Natural killer cell (primary cell): ENCODE data around the gene RTL1. TPM values are rescaled to one million over a fixed set of nuclear protein-coding genes. Genes with fewer than 3 reads are reported as not detected.

Experiments used
- ATAC-seq, 3 donors: fragments of 150-1000 bp in 2 of 3; fragments of 200-7000 bp in 1 of 3; cut with Tn5 transposase; 1 replicate in 1 of 3; 2 replicates in 2 of 3; pipeline ENCODE4 v1.10.0; 2021; ENCODE audit warnings: mild to moderate bottlenecking in 2 of 3, moderate library complexity in 2 of 3
- DNase-seq, 2 donors: peaks; one replicate each; pipeline versions ENCODE4 v3.0.0 to v3.0.0-alpha.2; 2013 to 2021; ENCODE audit warnings: mixed read lengths in 1 of 2
- H3K27ac ChIP-seq: one replicate; pipeline ENCODE4 v1.5.1; 2013; ENCODE audit warnings: mild to moderate bottlenecking, low read length
- H3K27me3 ChIP-seq: one replicate; pipeline ENCODE4 v1.6.1; 2013; ENCODE audit warnings: low read length; ENCODE audit not compliant: control insufficient read depth, insufficient read depth
- H3K36me3 ChIP-seq: one replicate; pipeline ENCODE4 v1.6.1; 2013; ENCODE audit warnings: low read length; ENCODE audit not compliant: control insufficient read depth, insufficient read depth
- H3K4me1 ChIP-seq: one replicate; pipeline ENCODE4 v1.6.1; 2013; ENCODE audit warnings: low read length; ENCODE audit not compliant: control insufficient read depth, insufficient read depth
- H3K4me3 ChIP-seq: one replicate; pipeline ENCODE4 v1.5.1; 2013; ENCODE audit warnings: low read length
- H3K9me3 ChIP-seq: one replicate; pipeline ENCODE4 v1.6.1; 2013; ENCODE audit warnings: low read length; ENCODE audit not compliant: control insufficient read depth, insufficient read depth
- H3K27ac Mint-ChIP-seq, 2 donors: one replicate each; pipeline ENCODE4 v1.8.0; 2022; ENCODE audit warnings: mild to moderate bottlenecking in 2 of 2, mixed read lengths in 2 of 2, moderate library complexity in 1 of 2
- H3K27me3 Mint-ChIP-seq, 2 donors: one replicate each; pipeline ENCODE4 v1.8.0; 2022; ENCODE audit warnings: low read depth in 2 of 2, mixed read lengths in 2 of 2
- H3K36me3 Mint-ChIP-seq: one replicate; pipeline ENCODE4 v1.8.0; 2022; ENCODE audit warnings: mixed read lengths
- H3K4me1 Mint-ChIP-seq, 2 donors: one replicate each; pipeline ENCODE4 v1.8.0; 2022; ENCODE audit warnings: mixed read lengths in 2 of 2
- H3K4me3 Mint-ChIP-seq: one replicate; pipeline ENCODE4 v1.8.0; 2022; ENCODE audit warnings: mild to moderate bottlenecking, moderate library complexity, mixed read lengths
- H3K9me3 Mint-ChIP-seq, 2 donors: one replicate each; pipeline ENCODE4 v1.8.0; 2022; ENCODE audit warnings: mixed read lengths in 2 of 2
- CTCF ChIP-seq: fragments of 200-600 bp; IDR thresholded peaks from one replicate; pipeline ENCODE4 v1.8.0; 2022; ENCODE audit warnings: antibody characterized with exemption
- WGBS: methylation state at CpG from one replicate; pipeline ENCODE4 v1.1.7; 2013; ENCODE audit warnings: missing lambda C conversion rate; ENCODE audit not compliant: insufficient coverage; 5-methylcytosine and 5-hydroxymethylcytosine counted together
- intact Hi-C: fragments of 100-400 bp; cut with micrococcal nuclease; formaldehyde crosslinking; loops from one replicate; pipeline ENCODE4 v1.14.2; 2022
- total RNA-seq, 4 donors: library from RNA; stranded (reverse); fragments of 120-200 nt in 1 of 4; gene quantifications; one replicate each; pipeline versions ENCODE4 v1.2.3 to v1.2.4, GENCODE V29; 2013 to 2022

RTL1 gene
- total RNA-seq, 3 donors from 2014 or later (not counting 1 experiment from before 2014, with no cell fraction given): not detected

GRCh38 chr14:100866666-100867630, 36.6 kb downstream of the RTL1 start:
- DNase-seq (no peak), ATAC-seq (no peak)
- WGBS: 88% methylated on average over 18 of the region's 18 CpGs
- H3K4me1 ChIP-seq: no peaks in the 10 kb centered on the region
- H3K27ac ChIP-seq: no peak overlapping the region
- no peak for TF ChIP-seq CTCF
- Mint-ChIP-seq H3K36me3 (no peaks in the 10 kb centered on the region), H3K4me3 (no peak overlapping the region), H3K27me3 (no peaks in the 10 kb centered on the region), H3K9me3 (no peaks in the 10 kb centered on the region), H3K4me1 (peaks cover 0 to 5% of the 10 kb centered on the region in 2 donors), H3K27ac (no peak overlapping the region)
- intact Hi-C loops: no loop called here
- no peaks in the 10 kb centered on the region for H3K27me3 ChIP-seq
- H3K4me3 ChIP-seq: no peak overlapping the region
- no peaks in the 10 kb centered on the region for H3K9me3 ChIP-seq
- no peaks in the 10 kb centered on the region for H3K36me3 ChIP-seq

- Mint-ChIP-seq H3K4me3 (no peak overlapping the region), H3K4me1 (no peaks in the 10 kb centered on the region), H3K9me3 (no peaks in the 10 kb centered on the region), H3K27me3 (no peaks in the 10 kb centered on the region), H3K36me3 (no peaks in the 10 kb centered on the region), H3K27ac (no peak overlapping the region)
- H3K36me3 ChIP-seq: no peaks in the 10 kb centered on the region
- ATAC-seq (no peak), DNase-seq (no peak)
- no peaks in the 10 kb centered on the region for H3K9me3 ChIP-seq
- 92% methylated on average over 22 of the region's 22 CpGs for WGBS
- no peak for TF ChIP-seq CTCF
- no peak overlapping the region for H3K27ac ChIP-seq
- intact Hi-C loops: no loop called here
- no peaks in the 10 kb centered on the region for H3K27me3 ChIP-seq
- H3K4me3 ChIP-seq: no peak overlapping the region
- H3K4me1 ChIP-seq: no peaks in the 10 kb centered on the region
Measured at GRCh38 chr14:100865682-100866591, 37.6 kb downstream of the RTL1 start.

- ATAC-seq: no peak
- no peaks in the 10 kb centered on the region for H3K9me3 ChIP-seq
- no peaks in the 10 kb centered on the region for H3K27me3 ChIP-seq
- 85% methylated on average over 9 of the region's 9 CpGs for whole genome bisulfite sequencing
- H3K4me1 ChIP-seq: no peaks in the 10 kb centered on the region
- H3K36me3 ChIP-seq: no peaks in the 10 kb centered on the region
- intact Hi-C loops: no loop called here
- Mint-ChIP-seq H3K4me1 (no peaks in the 10 kb centered on the region), H3K36me3 (no peaks in the 10 kb centered on the region), H3K27me3 (no peaks in the 10 kb centered on the region), H3K4me3 (no peak overlapping the region), H3K9me3 (no peaks in the 10 kb centered on the region), H3K27ac (no peak overlapping the region)
- no peak for TF ChIP-seq CTCF
- no peak overlapping the region for H3K27ac ChIP-seq
- H3K4me3 ChIP-seq: no peak overlapping the region
- no peak for DNase-seq
Measured at GRCh38 chr14:100864960-100865681, 38.4 kb downstream of the RTL1 start.
